ENCODE results near the gene VGLL3. TPM values are rescaled to one million over a fixed set of nuclear protein-coding genes. Genes with fewer than 3 reads are reported as not detected.

The VGLL3 gene
- total RNA-seq, 3 donors from 2014 or later = 1.5 to 30.5 (median 6.3) TPM

GRCh38 chr3:86921971-86922680 lies 68.8 kb downstream of the VGLL3 start:
- intact Hi-C loops (cut with DNase I, micrococcal nuclease) = no loop called here

GRCh38 chr3:86914670-86915069 lies 76.3 kb downstream of the VGLL3 start:
- no peak for ATAC-seq
- no peak overlapping the region for H3K4me3 ChIP-seq
- no peak for DNase-seq

More at GRCh38 chr3:86921971-86922680, 68.8 kb downstream of the VGLL3 start:
- Histone ChIP-seq H3K4me3 (no peak overlapping the region), H3K4me1 (ENCODE audit: low read depth) (no peaks in the 10 kb centered on the region), H3K9me3 (no peaks in the 10 kb centered on the region), H3K36me3 (ENCODE audit: low read depth) (no peaks in the 10 kb centered on the region)
- DNase-seq = no peak
- TF ChIP-seq CTCF (IDR thresholded peaks at IDR 0.05) = no peak
- no peak for ATAC-seq

GRCh38 chr3:86913160-86913559 lies 77.8 kb downstream of the VGLL3 start:
- H3K4me1 ChIP-seq (ENCODE audit: low read depth) = no peaks in the 10 kb centered on the region
- H3K9me3 ChIP-seq = no peaks in the 10 kb centered on the region
- no peak overlapping the region for H3K4me3 ChIP-seq
- intact Hi-C loops (cut with DNase I, micrococcal nuclease) = no loop called here
- H3K36me3 ChIP-seq (ENCODE audit: low read depth) = no peaks in the 10 kb centered on the region
- TF ChIP-seq CTCF (IDR thresholded peaks at IDR 0.05) = no peak
- DNase-seq (no peak), ATAC-seq (no peak)

More at GRCh38 chr3:86914670-86915069, 76.3 kb downstream of the VGLL3 start:
- H3K4me1 ChIP-seq (ENCODE audit: low read depth) = no peaks in the 10 kb centered on the region
- H3K9me3 ChIP-seq = no peaks in the 10 kb centered on the region
- no peak for TF ChIP-seq CTCF (IDR thresholded peaks at IDR 0.05)
- no peaks in the 10 kb centered on the region for H3K36me3 ChIP-seq (ENCODE audit: low read depth)
- intact Hi-C loops (cut with DNase I, micrococcal nuclease) = no loop called here

- ATAC-seq (no peak), DNase-seq (no peak)
- Histone ChIP-seq H3K9me3 (no peaks in the 10 kb centered on the region), H3K4me3 (no peak overlapping the region), H3K4me1 (ENCODE audit: low read depth) (no peaks in the 10 kb centered on the region), H3K36me3 (ENCODE audit: low read depth) (no peaks in the 10 kb centered on the region)
- no peak for TF ChIP-seq CTCF (IDR thresholded peaks at IDR 0.05)
- intact Hi-C loops (cut with DNase I, micrococcal nuclease) = no loop called here
These were observed 95.7 kb downstream of the VGLL3 start for GRCh38 chr3:86895202-86895601.

GRCh38 chr3:86890741-86891396 lies 100.1 kb downstream of the VGLL3 start:
- Histone ChIP-seq H3K9me3 (no peaks in the 10 kb centered on the region), H3K4me1 (ENCODE audit: low read depth) (no peaks in the 10 kb centered on the region), H3K4me3 (no peak overlapping the region), H3K36me3 (ENCODE audit: low read depth) (no peaks in the 10 kb centered on the region)
- no peak for TF ChIP-seq CTCF (IDR thresholded peaks at IDR 0.05)
- DNase-seq (no peak), ATAC-seq (no peak)
- intact Hi-C loops (cut with DNase I, micrococcal nuclease) = no loop called here

Other genes starting within 250 kb of the VGLL3 start
- 10 to 100 TPM; 63.8 to 90.1 (median 83.3) TPM for gene CHMP2B, start 236.2 kb upstream of the VGLL3 start, total RNA-seq